ENCODE data around the gene BANF2. TPM values are rescaled to one million over a fixed set of nuclear protein-coding genes. Genes with fewer than 3 reads are reported as not detected.

Gene BANF2
- total RNA-seq, 1 experiment from 2014 or later: not detected

DNA sequence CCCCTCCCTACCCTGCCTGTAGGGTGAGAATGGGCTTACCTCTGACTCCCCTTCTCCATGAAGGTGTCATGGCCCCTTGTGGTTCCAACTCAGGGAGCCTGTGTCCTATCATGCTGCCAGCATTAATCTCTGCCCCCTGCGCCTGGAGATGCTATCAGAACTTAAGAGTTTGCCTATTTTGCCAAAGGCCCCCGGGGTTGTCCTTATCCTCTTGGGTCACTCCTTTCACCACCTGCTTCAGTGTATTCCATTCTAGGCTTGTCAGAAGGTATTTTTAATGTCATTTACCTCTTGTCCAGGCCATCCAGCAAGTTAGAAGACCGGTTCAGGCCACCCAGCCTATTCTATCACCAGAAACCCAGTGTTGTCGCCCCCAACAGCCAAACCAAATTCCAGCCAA, 28.2 kb upstream of the BANF2 start:
- Histone ChIP-seq H3K79me2 (ENCODE audit: insufficient read depth, low read length) (peaks cover 91% of the 10 kb centered on the region), H3K9me3 (ENCODE audit: control insufficient read depth in 1 of 2, insufficient read depth in 1 of 2, low read depth in 1 of 2, low read length in 2 of 2) (no peaks in the 10 kb centered on the region), H3K27me3 (ENCODE audit: insufficient read depth, low read length) (no peaks in the 10 kb centered on the region), H2AFZ (ENCODE audit: low read depth, low read length, poor library complexity, severe bottlenecking) (no peak overlapping the region), H3K4me2 (ENCODE audit: low read length) (no peak overlapping the region), H3K9me2 (ENCODE audit: insufficient read depth) (no peaks in the 10 kb centered on the region), H3K36me3 (ENCODE audit: control insufficient read depth in 1 of 2, insufficient read depth in 2 of 2, low read length in 2 of 2) (peaks cover 2 to 15% of the 10 kb centered on the region in 2 experiments; a peak in 1 of 4 replicates), H4K20me1 (ENCODE audit: insufficient read depth) (no peaks in the 10 kb centered on the region; the same call in 1 of the 2 replicates), H3K27ac (ENCODE audit: low read depth, low read length) (no peak overlapping the region), H3K4me1 (ENCODE audit: control insufficient read depth in 1 of 2, insufficient read depth in 2 of 2, low read length in 2 of 2) (no peaks in the 10 kb centered on the region), H3K9ac (ENCODE audit: low read length) (no peak overlapping the region), H3K4me3 (replicated peaks in 1 of 2; ENCODE audit: low read depth in 1 of 2, low read length in 2 of 2) (no peak overlapping the region)
- no peak for ATAC-seq
- intact Hi-C loops (cut with micrococcal nuclease): no loop called here
- ChIA-PET RAD21 (ENCODE audit: low non-redundant PET in 1 of 2, low total read pairs in 2 of 2, uncharacterized antibody in 2 of 2, unreplicated experiment in 2 of 2) (no interaction called here), CTCF (no interaction called here), POLR2A (no interaction called here)
- no TSS peak for BruUV-seq (replicated peaks)
- TF ChIP-seq CEBPB (IDR thresholded peaks at IDR 0.05; ENCODE audit: low read depth): no peak
- no peak for TF ChIP-seq ZFX (IDR thresholded peaks at IDR 0.05)
- TF ChIP-seq, protein P1, sequence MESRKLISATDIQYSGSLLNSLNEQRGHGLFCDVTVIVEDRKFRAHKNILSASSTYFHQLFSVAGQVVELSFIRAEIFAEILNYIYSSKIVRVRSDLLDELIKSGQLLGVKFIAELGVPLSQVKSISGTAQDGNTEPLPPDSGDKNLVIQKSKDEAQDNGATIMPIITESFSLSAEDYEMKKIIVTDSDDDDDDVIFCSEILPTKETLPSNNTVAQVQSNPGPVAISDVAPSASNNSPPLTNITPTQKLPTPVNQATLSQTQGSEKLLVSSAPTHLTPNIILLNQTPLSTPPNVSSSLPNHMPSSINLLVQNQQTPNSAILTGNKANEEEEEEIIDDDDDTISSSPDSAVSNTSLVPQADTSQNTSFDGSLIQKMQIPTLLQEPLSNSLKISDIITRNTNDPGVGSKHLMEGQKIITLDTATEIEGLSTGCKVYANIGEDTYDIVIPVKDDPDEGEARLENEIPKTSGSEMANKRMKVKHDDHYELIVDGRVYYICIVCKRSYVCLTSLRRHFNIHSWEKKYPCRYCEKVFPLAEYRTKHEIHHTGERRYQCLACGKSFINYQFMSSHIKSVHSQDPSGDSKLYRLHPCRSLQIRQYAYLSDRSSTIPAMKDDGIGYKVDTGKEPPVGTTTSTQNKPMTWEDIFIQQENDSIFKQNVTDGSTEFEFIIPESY (IDR thresholded peaks at IDR 0.05; ENCODE audit: extremely low read depth, insufficient replicate concordance, low read length): no peak
- TF ChIP-seq RAD21 (IDR thresholded peaks at IDR 0.05; ENCODE audit: low read depth): no peak
- TF ChIP-seq, protein P2, sequence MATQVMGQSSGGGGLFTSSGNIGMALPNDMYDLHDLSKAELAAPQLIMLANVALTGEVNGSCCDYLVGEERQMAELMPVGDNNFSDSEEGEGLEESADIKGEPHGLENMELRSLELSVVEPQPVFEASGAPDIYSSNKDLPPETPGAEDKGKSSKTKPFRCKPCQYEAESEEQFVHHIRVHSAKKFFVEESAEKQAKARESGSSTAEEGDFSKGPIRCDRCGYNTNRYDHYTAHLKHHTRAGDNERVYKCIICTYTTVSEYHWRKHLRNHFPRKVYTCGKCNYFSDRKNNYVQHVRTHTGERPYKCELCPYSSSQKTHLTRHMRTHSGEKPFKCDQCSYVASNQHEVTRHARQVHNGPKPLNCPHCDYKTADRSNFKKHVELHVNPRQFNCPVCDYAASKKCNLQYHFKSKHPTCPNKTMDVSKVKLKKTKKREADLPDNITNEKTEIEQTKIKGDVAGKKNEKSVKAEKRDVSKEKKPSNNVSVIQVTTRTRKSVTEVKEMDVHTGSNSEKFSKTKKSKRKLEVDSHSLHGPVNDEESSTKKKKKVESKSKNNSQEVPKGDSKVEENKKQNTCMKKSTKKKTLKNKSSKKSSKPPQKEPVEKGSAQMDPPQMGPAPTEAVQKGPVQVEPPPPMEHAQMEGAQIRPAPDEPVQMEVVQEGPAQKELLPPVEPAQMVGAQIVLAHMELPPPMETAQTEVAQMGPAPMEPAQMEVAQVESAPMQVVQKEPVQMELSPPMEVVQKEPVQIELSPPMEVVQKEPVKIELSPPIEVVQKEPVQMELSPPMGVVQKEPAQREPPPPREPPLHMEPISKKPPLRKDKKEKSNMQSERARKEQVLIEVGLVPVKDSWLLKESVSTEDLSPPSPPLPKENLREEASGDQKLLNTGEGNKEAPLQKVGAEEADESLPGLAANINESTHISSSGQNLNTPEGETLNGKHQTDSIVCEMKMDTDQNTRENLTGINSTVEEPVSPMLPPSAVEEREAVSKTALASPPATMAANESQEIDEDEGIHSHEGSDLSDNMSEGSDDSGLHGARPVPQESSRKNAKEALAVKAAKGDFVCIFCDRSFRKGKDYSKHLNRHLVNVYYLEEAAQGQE (IDR thresholded peaks at IDR 0.05; ENCODE audit: low read depth): no peak
- TF ChIP-seq SRF (IDR thresholded peaks at IDR 0.05; ENCODE audit: low read depth): no peak
- TF ChIP-seq CBX3 (IDR thresholded peaks at IDR 0.05; ENCODE audit: low read depth): no peak
- TF ChIP-seq FOSL1 (IDR thresholded peaks at IDR 0.05; ENCODE audit: low read depth): no peak
- TF ChIP-seq JUND (IDR thresholded peaks at IDR 0.05): no peak
- no peak for TF ChIP-seq EGR1 (IDR thresholded peaks at IDR 0.05; ENCODE audit: low read depth)
- no peak for DNase-seq (ENCODE audit: low read depth, low spot score)

Data from HCT116 (cell line).